SK-N-SH treated with all-trans-retinoic acid at 6 μM for 48 hours (cell line): ENCODE measurements around the gene SMARCE1.

Experiments used
- ATAC-seq: fragments of 200-7000 bp; cut with Tn5 transposase; 3 replicates; pipeline ENCODE4 v1.9.1; 2020; ENCODE audit warnings: mild to moderate bottlenecking, moderate library complexity
- BACH2 ChIP-seq: fragments of 250-450 bp; sonication (Bioruptor Pico); IDR thresholded peaks from 2 replicates; pipeline ENCODE4 v1.9.0; 2021; ENCODE audit warnings: mild to moderate bottlenecking, borderline replicate concordance
- CREB5 ChIP-seq: fragments of 250-450 bp; sonication (Bioruptor Pico); IDR thresholded peaks from 2 replicates; pipeline ENCODE4 v1.5.1; 2020; ENCODE audit warnings: low read depth, mild to moderate bottlenecking, moderate library complexity
- CSDC2 ChIP-seq: fragments of 250-450 bp; sonication (Bioruptor Pico); IDR thresholded peaks from 2 replicates; pipeline ENCODE4 v1.5.0; 2020; ENCODE audit warnings: mild to moderate bottlenecking, moderate library complexity
- CSRNP3 ChIP-seq: fragments of 250-450 bp; sonication (Bioruptor Pico); IDR thresholded peaks from 2 replicates; pipeline ENCODE4 v1.5.1; 2021; ENCODE audit warnings: mild to moderate bottlenecking, moderate library complexity
- ISL1 ChIP-seq: fragments of 250-450 bp; sonication (Bioruptor Pico); IDR thresholded peaks from 2 replicates; pipeline ENCODE4 v2.1.2; 2022; ENCODE audit warnings: mild to moderate bottlenecking, moderate library complexity
- OSR1 ChIP-seq: fragments of 250-450 bp; sonication (Bioruptor Pico); IDR thresholded peaks from 2 replicates; pipeline ENCODE4 v1.8.0; 2022; ENCODE audit warnings: moderate library complexity, mild to moderate bottlenecking, inconsistent platforms
- PATZ1 ChIP-seq: fragments of 250-450 bp; sonication (Bioruptor Pico); IDR thresholded peaks from 2 replicates; pipeline ENCODE4 v1.8.0; 2020; ENCODE audit warnings: mild to moderate bottlenecking, moderate library complexity, borderline replicate concordance
- POU6F1 ChIP-seq: fragments of 250-450 bp; sonication (Bioruptor Pico); IDR thresholded peaks from 2 replicates; pipeline ENCODE4 v1.8.0; 2021; ENCODE audit warnings: low read depth, mild to moderate bottlenecking, moderate library complexity, borderline replicate concordance
- PPARA ChIP-seq: fragments of 250-450 bp; sonication (Bioruptor Pico); IDR thresholded peaks from 2 replicates; pipeline ENCODE4 v1.5.0; 2020; ENCODE audit warnings: mild to moderate bottlenecking, borderline replicate concordance
- RARB ChIP-seq: fragments of 250-450 bp; sonication (Bioruptor Pico); IDR thresholded peaks from 2 replicates; pipeline ENCODE4 v1.8.0; 2021; ENCODE audit warnings: mild to moderate bottlenecking, moderate library complexity
- SNAI2 ChIP-seq: fragments of 250-450 bp; sonication (Bioruptor Pico); IDR thresholded peaks from 2 replicates; pipeline ENCODE4 v1.5.0; 2020; ENCODE audit warnings: mild to moderate bottlenecking, moderate library complexity
- TSHZ2 ChIP-seq: fragments of 250-450 bp; sonication (Bioruptor Pico); IDR thresholded peaks from 2 replicates; pipeline ENCODE4 v1.5.0; 2020; ENCODE audit warnings: mild to moderate bottlenecking, moderate library complexity
- ZC3H10 ChIP-seq: fragments of 250-450 bp; sonication (Bioruptor Pico); IDR thresholded peaks from 2 replicates; pipeline ENCODE4 v1.5.1; 2021; ENCODE audit warnings: mild to moderate bottlenecking, moderate library complexity
- ZFP3 ChIP-seq: fragments of 250-450 bp; sonication (Bioruptor Pico); IDR thresholded peaks from 2 replicates; pipeline ENCODE4 v1.5.0; 2020; ENCODE audit warnings: mild to moderate bottlenecking, moderate library complexity
- ZNF565 ChIP-seq: fragments of 450-650 bp; formaldehyde crosslinking; conservative IDR thresholded peaks from 2 replicates; pipeline ENCODE4 v1.5.0; 2020; ENCODE audit warnings: low read depth, mild to moderate bottlenecking, moderate library complexity
- ZNF70 ChIP-seq: fragments of 450-650 bp; formaldehyde crosslinking; IDR thresholded peaks from 2 replicates; pipeline ENCODE4 v1.5.0; 2020; ENCODE audit warnings: mild to moderate bottlenecking, moderate library complexity
- ZNF8 ChIP-seq: fragments of 450-650 bp; formaldehyde crosslinking; IDR thresholded peaks from 2 replicates; pipeline ENCODE4 v1.5.0; 2020; ENCODE audit warnings: mild to moderate bottlenecking, moderate library complexity

The SMARCE1 gene

GRCh38 chr17:40647624-40648383, at the start of gene SMARCE1:
Gene SMARCE1, minus strand, starts transcription at chr17:40647818. Its CDS starts 2,016 bp downstream, at chr17:40645802.
- TF ChIP-seq ZFP3 (CRISPR knock-in tag) (0 out of 2 replicates have a peak, but pooled peaks have one; percentile 46), PPARA (CRISPR knock-in tag) (no peak), CREB5 (peak; percentile 23; the same call in 1 of the 2 replicates)
- TF ChIP-seq, all 23 proteins: peak for 2
- peak; percentile 90 for ATAC-seq

GRCh38 chr17:40697297-40697696, 49.7 kb upstream of the SMARCE1 start:
- no peak for ATAC-seq
- TF ChIP-seq CSRNP3 (CRISPR knock-in tag) (no peak), PPARA (CRISPR knock-in tag) (no peak), SNAI2 (CRISPR knock-in tag) (no peak), ISL1 (CRISPR knock-in tag) (no peak), PATZ1 (no peak), RARB (CRISPR knock-in tag) (no peak), ZNF70 (no peak)
- TF ChIP-seq, all 23 proteins: peak for 0

GRCh38 chr17:40696651-40697072, 49.0 kb upstream of the SMARCE1 start:
- no peak for ATAC-seq

GRCh38 chr17:40695874-40696472, 48.4 kb upstream of the SMARCE1 start:
- no peak for ATAC-seq
- TF ChIP-seq PATZ1: no peak
- TF ChIP-seq POU6F1 (CRISPR knock-in tag): no peak
- TF ChIP-seq ZNF70: no peak
- no peak for TF ChIP-seq CSDC2
- TF ChIP-seq OSR1 (CRISPR knock-in tag): no peak
- no peak for TF ChIP-seq BACH2 (CRISPR knock-in tag)
- no peak for TF ChIP-seq CSRNP3 (CRISPR knock-in tag)
- TF ChIP-seq ZC3H10 (CRISPR knock-in tag): no peak
- TF ChIP-seq TSHZ2 (CRISPR knock-in tag): no peak

More at GRCh38 chr17:40696651-40697072, 49.0 kb upstream of the SMARCE1 start:
- TF ChIP-seq ZNF8 (CRISPR knock-in tag): no peak
- TF ChIP-seq PATZ1: no peak
- no peak for TF ChIP-seq RARB (CRISPR knock-in tag)
- no peak for TF ChIP-seq ZNF565 (CRISPR knock-in tag)
- no peak for TF ChIP-seq ZNF70
